GM18873 (cell line): Measurements from ENCODE around the gene HEXIM1.
A peak's percentile ranks its signal among the peaks of the same experiment; 100 is the strongest.

ENCODE experiments used
- ATAC-seq: cut with Tn5 transposase; IDR thresholded peaks from one replicate; pipeline ENCODE4 v1.9.1; 2021; ENCODE audit warnings: mild to moderate bottlenecking, moderate library complexity, moderate number of reproducible peaks; ENCODE audit not compliant: unreplicated experiment, low FRiP score

Gene HEXIM1

GRCh38 chr17:45148183-45149036, at the start of gene HEXIM1:
Gene HEXIM1 (plus strand): TSS chr17:45148475. CDS start chr17:45149191, 716 bp downstream.
- ATAC-seq, result peak; percentile 44

- no peak for ATAC-seq
Measured at GRCh38 chr17:45098869-45099616, 49.2 kb upstream of the HEXIM1 start.

- no peak for ATAC-seq
Measured at GRCh38 chr17:45101546-45101882, 46.8 kb upstream of the HEXIM1 start.

GRCh38 chr17:45101883-45102811, 46.1 kb upstream of the HEXIM1 start:
- no peak for ATAC-seq

GRCh38 chr17:45102856-45103255, 45.4 kb upstream of the HEXIM1 start:
- no peak for ATAC-seq

- no peak for ATAC-seq
Measured at GRCh38 chr17:45103269-45103795, 44.9 kb upstream of the HEXIM1 start.

- ATAC-seq, result no peak
Measured at GRCh38 chr17:45104029-45104428, 44.2 kb upstream of the HEXIM1 start.

- no peak for ATAC-seq
Measured at GRCh38 chr17:45104497-45104896, 43.8 kb upstream of the HEXIM1 start.

- no peak for ATAC-seq
Measured at GRCh38 chr17:45104907-45105624, 43.2 kb upstream of the HEXIM1 start.

- no peak for ATAC-seq
Measured at GRCh38 chr17:45106096-45106495, 42.2 kb upstream of the HEXIM1 start.

- ATAC-seq, result no peak
Measured at GRCh38 chr17:45106582-45106981, 41.7 kb upstream of the HEXIM1 start.

GRCh38 chr17:45107293-45108010, 40.8 kb upstream of the HEXIM1 start:
- no peak for ATAC-seq

GRCh38 chr17:45108051-45108450, 40.2 kb upstream of the HEXIM1 start:
- no peak for ATAC-seq

GRCh38 chr17:45108595-45109521, 39.4 kb upstream of the HEXIM1 start:
- no peak for ATAC-seq

GRCh38 chr17:45110676-45111611, 37.3 kb upstream of the HEXIM1 start:
- no peak for ATAC-seq

- no peak for ATAC-seq
Measured at GRCh38 chr17:45111850-45112249, 36.4 kb upstream of the HEXIM1 start.
